Measurements from ENCODE around the gene UVRAG. TPM values are rescaled to one million over a fixed set of nuclear protein-coding genes. Genes with fewer than 3 reads are reported as not detected.

UVRAG gene
- total and polyA plus RNA-seq, 12 donors, result 5.0 to 18.3 (median 13.4) TPM

DNA sequence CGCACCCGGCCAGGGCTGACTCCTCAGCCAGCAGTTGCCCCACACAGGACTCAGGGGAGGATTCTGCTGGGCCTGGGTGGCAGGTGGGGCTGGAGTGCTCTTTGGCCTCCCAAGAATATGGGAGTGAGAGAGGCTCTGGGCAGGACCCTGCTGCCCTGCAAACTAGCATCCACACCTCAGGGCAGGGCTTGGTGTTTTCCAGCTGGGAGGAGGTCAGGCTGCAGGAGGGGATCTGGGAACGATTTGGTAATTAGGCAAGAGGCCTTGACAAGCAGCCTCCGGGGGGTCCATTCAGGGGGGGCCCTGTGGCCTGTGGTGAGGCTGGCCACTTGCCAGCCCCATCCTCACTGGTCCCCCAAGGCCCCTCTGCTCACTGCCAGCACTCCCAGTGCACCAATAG, 355.5 kb downstream of the UVRAG start:
- H3K36me3 ChIP-seq, result no peaks in the 10 kb centered on the region
- WGBS, 2 donors, result 70 to 71% methylated on average over 4 of the region's 4 CpGs
- TF ChIP-seq CTCF (IDR thresholded peaks at IDR 0.05), result no peak
- no peaks in the 10 kb centered on the region for H3K9me3 ChIP-seq
- intact Hi-C loops (cut with DNase I), result no loop called here
- DNase-seq (no peak), ATAC-seq (no peak)
- H3K4me1 ChIP-seq, result peaks cover 0 to 7% (median 0%) of the 10 kb centered on the region in 9 donors
- no peak overlapping the region for H3K27ac ChIP-seq
- no peaks in the 10 kb centered on the region for H3K27me3 ChIP-seq
- no peak overlapping the region for H3K4me3 ChIP-seq

DNA sequence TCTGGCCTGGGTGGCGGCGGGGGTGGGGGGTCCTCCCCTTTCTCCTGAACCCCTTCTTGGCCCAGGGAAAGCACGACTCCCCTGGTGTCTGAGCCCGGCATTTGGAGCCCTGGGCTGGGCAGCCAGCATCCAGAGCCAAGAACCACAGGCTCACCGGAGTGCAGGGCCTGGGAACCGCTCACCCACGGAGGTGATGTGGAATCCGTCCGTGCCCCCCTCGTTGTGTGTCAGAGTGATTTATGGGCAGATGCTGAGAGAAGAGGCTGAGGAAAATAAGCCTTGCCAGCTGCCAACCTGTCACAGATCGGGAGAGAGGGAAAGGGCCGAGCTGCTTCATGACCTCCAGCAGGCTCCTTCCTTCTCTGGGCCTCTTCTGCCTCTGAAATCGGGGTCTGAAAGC, 357.6 kb downstream of the UVRAG start:
- Histone ChIP-seq H3K27me3 (no peaks in the 10 kb centered on the region), H3K36me3 (no peaks in the 10 kb centered on the region), H3K27ac (no peak overlapping the region), H3K4me3 (no peak overlapping the region), H3K9me3 (no peaks in the 10 kb centered on the region), H3K4me1 (peaks cover 0 to 3% (median 0%) of the 10 kb centered on the region in 9 donors)
- ATAC-seq (no peak), DNase-seq (no peak)
- 84 to 86% methylated on average over 13 of the region's 13 CpGs for WGBS, 2 donors
- intact Hi-C loops (cut with DNase I), result no loop called here
- no peak for TF ChIP-seq CTCF (IDR thresholded peaks at IDR 0.05)

DNA sequence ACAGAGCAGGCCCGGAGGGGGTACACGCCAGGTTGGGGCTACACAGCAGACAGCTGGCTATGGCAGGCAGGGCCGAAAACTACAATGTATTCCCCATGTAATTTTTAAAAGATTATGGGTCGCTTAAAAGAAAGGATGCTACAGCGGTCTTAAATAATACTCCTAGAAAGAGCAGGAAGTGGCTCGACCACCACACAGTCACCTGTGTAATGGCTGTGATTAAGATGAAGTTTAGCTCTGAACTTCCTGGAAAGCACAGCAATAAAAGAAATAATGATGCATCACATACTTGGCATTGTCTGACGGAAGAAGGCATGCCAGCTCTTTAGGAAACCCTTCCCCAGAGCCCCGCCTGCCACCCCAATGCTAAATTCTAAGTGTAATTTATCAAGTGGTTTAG, 358.7 kb downstream of the UVRAG start:
- no peaks in the 10 kb centered on the region for H3K27me3 ChIP-seq
- ATAC-seq (no peak), DNase-seq (no peak)
- no peak overlapping the region for H3K4me3 ChIP-seq
- intact Hi-C loops (cut with DNase I), result no loop called here
- no peak for TF ChIP-seq CTCF (IDR thresholded peaks at IDR 0.05)
- whole genome bisulfite sequencing, 2 donors, result 91 to 96% methylated on average over 8 of the region's 8 CpGs
- H3K27ac ChIP-seq, result no peak overlapping the region
- no peaks in the 10 kb centered on the region for H3K9me3 ChIP-seq
- H3K4me1 ChIP-seq, result no peaks in the 10 kb centered on the region
- H3K36me3 ChIP-seq, result no peaks in the 10 kb centered on the region

DNA sequence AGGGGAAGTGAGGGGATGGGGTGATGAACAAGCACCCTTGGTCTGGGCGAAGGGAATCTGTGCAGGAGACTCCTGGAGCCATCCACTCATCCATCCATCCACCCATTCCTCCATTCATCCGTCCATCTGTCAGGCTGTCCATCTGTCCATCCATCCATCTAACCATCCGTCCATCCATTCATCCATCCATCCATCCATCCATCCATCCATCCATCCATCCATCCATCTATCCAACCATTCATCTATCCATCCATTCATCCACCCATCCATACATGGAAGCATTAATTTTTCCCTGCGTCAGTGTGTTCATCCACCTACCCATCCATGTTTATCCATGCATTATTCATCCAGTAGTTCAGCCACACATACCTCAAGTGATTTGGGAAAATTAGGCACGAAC, 359.3 kb downstream of the UVRAG start:
- ATAC-seq (no peak), DNase-seq (no peak)
- H3K36me3 ChIP-seq, result no peaks in the 10 kb centered on the region
- no peak overlapping the region for H3K27ac ChIP-seq
- no peaks in the 10 kb centered on the region for H3K4me1 ChIP-seq
- no peaks in the 10 kb centered on the region for H3K27me3 ChIP-seq
- no peak overlapping the region for H3K4me3 ChIP-seq
- intact Hi-C loops (cut with DNase I), result no loop called here
- TF ChIP-seq CTCF (IDR thresholded peaks at IDR 0.05), result no peak
- 97 to 100% methylated on average over 5 of the region's 5 CpGs for WGBS, 2 donors
- H3K9me3 ChIP-seq, result no peaks in the 10 kb centered on the region

- no peak for TF ChIP-seq CTCF (IDR thresholded peaks at IDR 0.05)
- ATAC-seq (no peak), DNase-seq (no peak)
- WGBS, 2 donors, result 76 to 86% methylated on average over 4 of the region's 4 CpGs
- Histone ChIP-seq H3K4me1 (no peaks in the 10 kb centered on the region), H3K36me3 (no peaks in the 10 kb centered on the region), H3K27ac (no peak overlapping the region), H3K27me3 (no peaks in the 10 kb centered on the region), H3K4me3 (no peak overlapping the region), H3K9me3 (no peaks in the 10 kb centered on the region)
- intact Hi-C loops (cut with DNase I), result no loop called here
Measured at GRCh38 chr11:76175783-76176182, 360.8 kb downstream of the UVRAG start.
